Measurements from ENCODE around the gene XKR7.
"Not testable (repeated sequence)": the region's sequence is repeated elsewhere in the genome, so short reads cannot be mapped to it uniquely, and the experiment has no call there.

XKR7 gene

DNA sequence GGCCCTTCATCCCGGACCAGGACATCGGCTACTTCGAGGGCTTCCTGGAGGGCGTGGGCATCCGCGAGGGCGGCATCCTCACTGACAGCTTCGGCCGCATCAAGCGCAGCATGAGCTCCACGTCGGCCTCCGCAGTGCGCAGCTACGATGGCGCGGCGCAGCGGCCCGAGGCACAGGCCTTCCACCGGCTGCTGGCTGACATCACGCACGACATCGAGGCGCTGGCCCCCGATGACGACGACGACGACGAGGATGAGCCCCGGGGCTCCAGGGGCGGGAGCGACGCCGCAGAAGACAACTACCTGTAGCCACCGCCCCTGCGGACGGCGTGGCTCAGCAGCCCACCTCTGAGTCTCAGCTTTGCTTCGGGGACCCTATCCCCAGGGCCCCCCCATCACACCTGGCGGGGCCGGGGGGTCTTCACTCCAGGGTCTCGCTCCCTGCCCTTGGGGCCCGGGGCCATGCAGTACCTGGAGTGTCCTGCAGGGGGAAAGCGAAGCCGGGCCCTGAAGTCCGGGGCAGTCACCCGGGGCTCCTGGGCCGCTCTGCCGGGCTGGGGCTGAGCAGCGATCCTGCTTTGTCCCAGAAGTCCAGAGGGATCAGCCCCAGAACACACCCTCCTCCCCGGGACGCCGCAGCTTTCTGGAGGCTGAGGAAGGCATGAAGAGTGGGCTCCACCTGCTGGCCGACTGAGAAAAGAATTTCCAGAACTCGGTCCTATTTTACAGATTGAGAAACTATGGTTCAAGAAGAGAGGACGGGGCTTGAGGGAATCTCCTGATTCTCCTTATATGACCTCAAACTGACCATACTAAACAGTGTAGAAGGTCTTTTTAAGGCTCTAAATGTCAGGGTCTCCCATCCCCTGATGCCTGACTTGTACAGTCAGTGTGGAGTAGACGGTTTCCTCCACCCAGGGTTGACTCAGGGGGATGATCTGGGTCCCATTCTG is 63.3 kb downstream of the XKR7 start:
- peak; percentile 44 for DNase-seq (ENCODE audit: insufficient read length, low spot score)
- TF ChIP-seq POLR2AphosphoS5 (IDR thresholded peaks at IDR 0.05; ENCODE audit: low read depth, low read length) (no peak), SPI1 (IDR thresholded peaks at IDR 0.05; ENCODE audit: low read depth, low read length) (no peak), POU2F2 (IDR thresholded peaks at IDR 0.05; ENCODE audit: low read depth, low read length) (no peak), TAF1 (IDR thresholded peaks at IDR 0.05; ENCODE audit: low read depth, low read length) (no peak), PAX5 (IDR thresholded peaks at IDR 0.05; ENCODE audit: insufficient read depth, low read length, severe bottlenecking) (no peak), POLR2A (IDR thresholded peaks at IDR 0.05; ENCODE audit: low read depth, low read length) (no peak)
- FAIRE-seq, result no peak

DNA sequence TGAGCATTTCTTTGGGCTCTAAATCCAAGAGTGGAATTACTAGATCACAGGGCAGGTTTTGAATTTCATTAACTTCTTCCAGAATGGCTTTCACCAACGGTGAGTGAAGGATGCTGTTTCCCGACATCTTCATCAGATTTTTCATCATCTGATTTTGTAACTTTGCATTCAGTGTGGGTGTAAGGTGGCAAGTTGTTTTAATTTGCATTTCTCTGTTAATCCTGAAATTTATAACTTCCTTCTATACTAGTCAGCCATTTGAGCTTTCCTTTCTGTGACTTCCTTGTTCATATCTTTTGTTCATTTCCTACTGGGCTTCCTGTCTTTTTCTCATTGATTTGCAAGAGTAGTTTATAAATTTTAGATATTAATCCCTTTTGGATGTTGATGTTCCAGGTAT is 65.4 kb downstream of the XKR7 start:
- TF ChIP-seq TAF1 (IDR thresholded peaks at IDR 0.05; ENCODE audit: low read depth, low read length), result no peak
- no peak for TF ChIP-seq SPI1 (IDR thresholded peaks at IDR 0.05; ENCODE audit: low read depth, low read length)
- TF ChIP-seq POU2F2 (IDR thresholded peaks at IDR 0.05; ENCODE audit: low read depth, low read length), result no peak
- DNase-seq (ENCODE audit: insufficient read length, low spot score) (no peak), FAIRE-seq (no peak)

- DNase-seq (ENCODE audit: insufficient read length, low spot score); FAIRE-seq: not testable (repeated sequence)
Observed at GRCh38 chr20:32033721-32034120, 65.8 kb downstream of the XKR7 start.

DNA sequence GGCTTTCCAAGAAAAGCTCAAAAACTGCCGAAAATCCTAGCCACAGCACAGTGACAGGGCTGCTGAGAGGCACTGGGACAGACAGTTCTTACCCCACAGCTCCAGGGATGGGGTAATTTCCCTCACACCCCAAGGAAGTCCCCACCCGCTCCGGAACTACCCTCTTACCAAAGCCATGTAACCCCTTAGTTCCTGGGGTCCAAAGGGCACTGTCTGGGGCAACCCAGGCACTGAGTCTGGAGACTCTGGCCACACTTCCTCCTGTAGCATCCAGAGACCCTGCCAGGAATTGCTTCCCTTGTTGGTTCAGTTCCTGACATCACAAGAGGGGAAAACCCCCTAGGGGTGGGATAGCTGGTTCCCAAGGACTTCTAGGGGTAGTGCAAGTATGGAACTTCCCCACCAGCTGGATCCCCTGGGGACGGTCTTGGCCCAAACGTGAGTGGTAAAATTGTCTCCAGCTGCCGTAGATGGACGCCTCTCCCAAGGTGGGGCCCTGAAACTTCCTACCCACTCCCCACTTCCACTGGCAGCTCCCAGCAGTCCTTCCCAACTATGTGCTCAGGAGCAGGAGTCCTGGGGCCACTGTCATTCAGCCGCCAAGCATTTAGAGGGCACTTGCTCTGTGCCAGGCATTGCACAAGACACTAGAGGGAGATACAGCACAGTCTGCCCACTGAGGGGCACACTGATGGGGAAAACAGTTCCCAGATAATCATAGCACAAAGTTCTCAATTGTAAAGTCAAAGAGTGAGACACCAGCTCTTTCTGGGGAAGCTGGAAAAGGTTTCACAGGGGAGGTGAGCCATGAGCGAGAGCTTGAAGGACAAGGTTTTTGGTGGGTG is 66.9 kb downstream of the XKR7 start:
- TF ChIP-seq POU2F2 (IDR thresholded peaks at IDR 0.05; ENCODE audit: low read depth, low read length) (no peak), PAX5 (IDR thresholded peaks at IDR 0.05; ENCODE audit: insufficient read depth, low read length, severe bottlenecking) (no peak), POLR2AphosphoS5 (IDR thresholded peaks at IDR 0.05; ENCODE audit: low read depth, low read length) (no peak), TAF1 (IDR thresholded peaks at IDR 0.05; ENCODE audit: low read depth, low read length) (no peak), POLR2A (IDR thresholded peaks at IDR 0.05; ENCODE audit: low read depth, low read length) (no peak), SPI1 (IDR thresholded peaks at IDR 0.05; ENCODE audit: low read depth, low read length) (no peak)
- DNase-seq (ENCODE audit: insufficient read length, low spot score) (no peak), FAIRE-seq (peak; percentile 56)

DNA sequence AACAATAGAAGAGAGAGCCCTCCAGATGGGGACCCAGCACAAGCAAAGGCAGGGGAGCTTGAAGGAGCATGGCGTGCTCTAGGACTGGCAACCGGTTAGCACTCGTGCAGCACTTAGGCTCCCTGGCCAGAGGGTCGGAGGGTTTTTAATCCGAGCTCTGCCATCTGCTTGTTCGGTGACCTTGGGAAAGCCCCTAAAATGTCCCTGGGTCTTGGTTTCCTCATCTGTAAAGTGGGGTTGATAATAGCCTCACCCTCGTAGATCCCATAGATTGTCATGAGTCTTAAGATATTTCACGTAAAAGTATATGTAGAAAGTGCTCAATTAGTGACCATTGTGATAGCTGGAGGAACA is 67.5 kb downstream of the XKR7 start:
- FAIRE-seq, result no peak
- DNase-seq (ENCODE audit: insufficient read length, low spot score), result no peak
- TF ChIP-seq POU2F2 (IDR thresholded peaks at IDR 0.05; ENCODE audit: low read depth, low read length) (no peak), SPI1 (IDR thresholded peaks at IDR 0.05; ENCODE audit: low read depth, low read length) (no peak), TAF1 (IDR thresholded peaks at IDR 0.05; ENCODE audit: low read depth, low read length) (no peak), PAX5 (IDR thresholded peaks at IDR 0.05; ENCODE audit: insufficient read depth, low read length, severe bottlenecking) (no peak), POLR2AphosphoS5 (IDR thresholded peaks at IDR 0.05; ENCODE audit: low read depth, low read length) (no peak), POLR2A (IDR thresholded peaks at IDR 0.05; ENCODE audit: low read depth, low read length) (no peak)

DNA sequence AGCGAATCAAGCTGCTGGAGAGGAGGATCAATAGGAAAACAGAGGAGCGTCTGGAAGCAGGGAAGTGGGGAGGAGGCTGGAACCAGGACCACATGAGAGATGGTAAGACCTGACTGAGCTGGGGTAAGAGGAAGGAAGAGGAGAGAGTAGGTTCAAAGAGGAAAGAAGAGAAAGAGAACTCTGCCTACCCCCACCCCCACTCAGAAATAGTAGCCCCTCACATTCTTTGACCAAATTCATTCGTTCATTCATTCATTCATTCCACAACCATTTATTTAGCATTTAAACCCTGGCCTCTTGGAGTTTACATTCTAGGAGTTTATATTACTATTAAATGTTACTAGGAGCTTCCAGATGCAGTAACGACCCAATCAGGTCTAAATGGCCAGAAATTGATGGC is 68.3 kb downstream of the XKR7 start:
- FAIRE-seq, result no peak
- TF ChIP-seq SPI1 (IDR thresholded peaks at IDR 0.05; ENCODE audit: low read depth, low read length), result no peak
- TF ChIP-seq POLR2A (IDR thresholded peaks at IDR 0.05; ENCODE audit: low read depth, low read length), result no peak
- no peak for TF ChIP-seq POU2F2 (IDR thresholded peaks at IDR 0.05; ENCODE audit: low read depth, low read length)
- no peak for TF ChIP-seq POLR2AphosphoS5 (IDR thresholded peaks at IDR 0.05; ENCODE audit: low read depth, low read length)
- TF ChIP-seq TAF1 (IDR thresholded peaks at IDR 0.05; ENCODE audit: low read depth, low read length), result no peak
- TF ChIP-seq PAX5 (IDR thresholded peaks at IDR 0.05; ENCODE audit: insufficient read depth, low read length, severe bottlenecking), result no peak
- no peak for DNase-seq (ENCODE audit: insufficient read length, low spot score)

DNA sequence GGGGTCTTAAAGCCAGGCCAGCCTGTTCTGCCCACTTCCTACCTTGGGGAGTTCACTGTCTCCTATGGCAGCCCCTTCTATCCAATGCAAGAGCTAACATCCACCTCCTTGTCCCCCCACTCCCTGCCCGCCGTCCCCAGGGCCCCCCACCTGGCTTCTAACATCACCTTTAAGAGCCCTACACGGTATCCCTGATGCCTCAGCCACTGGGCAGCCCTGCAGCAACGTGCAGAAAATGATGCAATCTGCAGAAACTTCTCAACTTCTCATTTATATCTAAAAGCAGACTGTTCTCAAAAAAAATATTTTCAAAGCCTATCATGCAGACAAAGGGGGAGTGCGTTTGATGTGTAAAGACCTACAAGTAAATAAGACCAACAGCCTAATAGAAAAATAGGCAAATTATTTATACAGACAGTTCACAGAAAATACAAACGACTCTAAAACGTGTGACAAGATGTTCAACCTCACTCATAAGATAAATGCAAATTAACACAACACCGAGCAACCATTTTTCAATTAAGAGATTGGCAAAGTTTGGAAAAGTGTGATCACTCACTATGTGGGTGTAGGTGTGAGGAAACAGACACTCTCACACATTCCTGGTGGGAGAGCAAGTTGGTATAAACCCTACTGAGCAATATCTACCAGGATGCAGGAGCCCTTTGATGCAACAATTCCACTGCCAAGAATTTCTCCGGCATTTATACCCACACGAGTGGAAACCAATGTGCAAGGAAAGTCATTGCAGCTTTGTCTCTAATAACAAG is 69.0 kb downstream of the XKR7 start:
- DNase-seq (ENCODE audit: insufficient read length, low spot score) (no peak), FAIRE-seq (no peak)
- TF ChIP-seq TAF1 (IDR thresholded peaks at IDR 0.05; ENCODE audit: low read depth, low read length) (no peak), POLR2A (IDR thresholded peaks at IDR 0.05; ENCODE audit: low read depth, low read length) (no peak), SPI1 (IDR thresholded peaks at IDR 0.05; ENCODE audit: low read depth, low read length) (no peak), POU2F2 (IDR thresholded peaks at IDR 0.05; ENCODE audit: low read depth, low read length) (no peak), POLR2AphosphoS5 (IDR thresholded peaks at IDR 0.05; ENCODE audit: low read depth, low read length) (no peak), PAX5 (IDR thresholded peaks at IDR 0.05; ENCODE audit: insufficient read depth, low read length, severe bottlenecking) (no peak)

GRCh38 chr20:32037929-32038328 is 70.0 kb downstream of the XKR7 start:
- TF ChIP-seq TAF1 (IDR thresholded peaks at IDR 0.05; ENCODE audit: low read depth, low read length), result no peak
- TF ChIP-seq POLR2A (IDR thresholded peaks at IDR 0.05; ENCODE audit: low read depth, low read length), result no peak
- TF ChIP-seq POLR2AphosphoS5 (IDR thresholded peaks at IDR 0.05; ENCODE audit: low read depth, low read length), result no peak
- no peak for TF ChIP-seq PAX5 (IDR thresholded peaks at IDR 0.05; ENCODE audit: insufficient read depth, low read length, severe bottlenecking)
- TF ChIP-seq POU2F2 (IDR thresholded peaks at IDR 0.05; ENCODE audit: low read depth, low read length), result no peak
- TF ChIP-seq SPI1 (IDR thresholded peaks at IDR 0.05; ENCODE audit: low read depth, low read length), result no peak
- DNase-seq (ENCODE audit: insufficient read length, low spot score), result no peak
- no peak for FAIRE-seq

Data from GM12891 (cell line).